ENCODE measurements around the gene CYTH3. TPM values are rescaled to one million over a fixed set of nuclear protein-coding genes. Genes with fewer than 3 reads are reported as not detected.

CYTH3 gene
- total and polyA plus RNA-seq, 2 of the 8 experiments (the other 6 are each of a cell fraction or from before 2014, with no cell fraction given), result 10.3 to 11.9 TPM

DNA sequence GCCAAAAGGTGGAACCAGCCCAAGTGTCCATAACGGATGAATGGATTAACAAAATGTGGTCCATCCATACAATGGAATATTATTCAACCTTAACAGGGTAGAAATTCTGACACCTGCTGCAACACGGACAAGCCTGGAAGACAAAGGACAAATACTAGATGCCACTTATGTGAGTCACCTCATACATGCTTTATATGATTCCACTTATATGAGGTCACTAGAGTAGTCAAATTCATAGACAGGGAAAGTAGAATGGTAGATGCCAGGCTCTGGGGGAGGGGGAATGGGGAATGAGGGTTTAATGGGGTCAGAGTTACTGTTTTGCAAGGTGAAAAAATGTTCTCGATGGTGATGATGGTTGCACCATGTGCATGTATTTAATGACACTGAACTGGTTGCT lies 34.0 kb upstream of the CYTH3 start (continued):
- no peak for TF ChIP-seq RBBP5 (IDR thresholded peaks at IDR 0.05; ENCODE audit: borderline replicate concordance, low read depth, low read length)

All from H1 (cell line).